ENCODE measurements around the gene TEX19. TPM values are rescaled to one million over a fixed set of nuclear protein-coding genes. Genes with fewer than 3 reads are reported as not detected.

The TEX19 gene
- total and polyA plus RNA-seq, 3 donors from 2014 or later = 21.9 to 37.8 (median 31.2) TPM

DNA sequence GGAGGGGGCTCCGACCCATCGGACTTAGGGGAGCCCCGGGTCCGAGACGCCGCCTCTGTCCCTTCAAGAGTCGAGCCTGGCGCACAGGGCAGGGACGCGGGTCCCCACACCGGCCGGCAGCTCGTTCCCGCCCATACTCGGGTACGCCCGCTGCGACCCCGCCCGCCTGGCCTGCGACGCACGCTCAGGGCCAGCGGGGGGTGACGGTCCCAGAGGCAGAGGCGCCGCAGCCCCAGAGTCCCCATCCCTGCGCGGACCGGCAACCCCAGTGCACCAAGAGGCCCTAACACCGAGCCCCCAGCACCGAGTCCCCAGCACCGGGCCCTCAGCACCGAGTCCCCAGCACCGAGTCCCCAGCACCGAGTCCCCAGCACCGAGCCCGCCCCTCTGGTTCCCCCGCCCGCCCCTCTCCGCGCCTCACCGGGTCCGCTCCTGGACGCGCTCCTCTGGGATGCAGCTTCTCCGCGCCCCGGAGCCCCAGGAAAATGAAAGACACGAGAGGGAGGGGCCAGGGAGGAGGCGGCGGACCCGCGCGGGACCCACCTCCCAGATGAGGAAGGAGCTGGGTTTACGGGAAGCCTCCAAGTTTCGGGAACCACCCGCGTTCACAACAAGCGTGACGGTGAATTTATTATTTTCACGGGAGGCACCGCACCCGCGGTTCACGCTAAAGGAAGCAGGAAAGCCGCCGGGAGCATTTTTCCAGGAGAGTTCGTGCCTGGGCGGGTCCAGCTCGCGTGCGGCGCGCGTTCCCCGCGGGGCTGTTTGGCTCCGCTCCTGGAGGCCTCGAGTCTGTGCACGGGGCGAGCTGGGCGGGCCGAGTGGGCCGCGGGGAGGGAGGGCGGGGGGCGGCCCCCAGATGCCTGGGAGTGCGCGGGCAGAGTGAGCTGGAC, 25.5 kb upstream of the TEX19 start, which contains the start of gene SECTM1:
Gene SECTM1, minus strand, starts transcription at position 488 of the 893 bp plus-strand sequence. CDS start 6,526 bp downstream, outside the sequence.
- Histone ChIP-seq H3K27me3 (no peaks in the 10 kb centered on the region), H3K27ac (peak within 1 kb of the TSS; percentile 41 to 78), H3K36me3 (ENCODE audit: low read depth, missing control alignments) (no peaks in the 10 kb centered on the region), H3K4me1 (peaks cover 27% of the 10 kb centered on the region), H3K4me3 (peak within 1 kb of the TSS; percentile 44 to 68), H3K9me3 (no peaks in the 10 kb centered on the region)
- no peak for TF ChIP-seq POLR2A (IDR thresholded peaks at IDR 0.05)
- TF ChIP-seq, protein P1, sequence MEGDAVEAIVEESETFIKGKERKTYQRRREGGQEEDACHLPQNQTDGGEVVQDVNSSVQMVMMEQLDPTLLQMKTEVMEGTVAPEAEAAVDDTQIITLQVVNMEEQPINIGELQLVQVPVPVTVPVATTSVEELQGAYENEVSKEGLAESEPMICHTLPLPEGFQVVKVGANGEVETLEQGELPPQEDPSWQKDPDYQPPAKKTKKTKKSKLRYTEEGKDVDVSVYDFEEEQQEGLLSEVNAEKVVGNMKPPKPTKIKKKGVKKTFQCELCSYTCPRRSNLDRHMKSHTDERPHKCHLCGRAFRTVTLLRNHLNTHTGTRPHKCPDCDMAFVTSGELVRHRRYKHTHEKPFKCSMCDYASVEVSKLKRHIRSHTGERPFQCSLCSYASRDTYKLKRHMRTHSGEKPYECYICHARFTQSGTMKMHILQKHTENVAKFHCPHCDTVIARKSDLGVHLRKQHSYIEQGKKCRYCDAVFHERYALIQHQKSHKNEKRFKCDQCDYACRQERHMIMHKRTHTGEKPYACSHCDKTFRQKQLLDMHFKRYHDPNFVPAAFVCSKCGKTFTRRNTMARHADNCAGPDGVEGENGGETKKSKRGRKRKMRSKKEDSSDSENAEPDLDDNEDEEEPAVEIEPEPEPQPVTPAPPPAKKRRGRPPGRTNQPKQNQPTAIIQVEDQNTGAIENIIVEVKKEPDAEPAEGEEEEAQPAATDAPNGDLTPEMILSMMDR (IDR thresholded peaks at IDR 0.05) = no peak
- intact Hi-C loops (cut with DNase I; ENCODE audit: low total_unique reads) = no loop called here
- 1% methylated on average over 55 to 75 of the region's 90 CpGs for WGBS, 2 donors
- DNase-seq = peak; percentile 71

DNA sequence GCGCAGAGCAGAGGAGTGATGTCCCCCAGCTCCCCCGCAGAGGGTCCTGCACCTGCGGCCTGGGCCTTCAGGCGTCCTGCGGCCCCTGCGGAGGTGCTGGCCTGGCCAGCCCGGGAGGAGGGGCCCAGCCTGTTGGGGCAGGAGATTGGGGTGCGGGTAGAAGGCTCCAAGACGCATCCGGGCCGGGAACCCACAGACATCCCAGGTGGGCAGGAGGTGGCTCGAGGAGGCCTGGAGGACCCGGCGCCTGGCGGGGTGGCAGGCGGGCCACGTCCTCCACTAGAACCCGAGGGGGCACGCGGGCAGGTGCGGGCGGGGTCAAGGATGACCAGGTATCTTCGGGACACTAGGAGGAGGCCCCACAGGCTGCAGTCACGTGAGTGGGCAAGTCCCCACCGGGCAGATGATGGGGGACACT, 24.8 kb upstream of the TEX19 start:
- Histone ChIP-seq H3K27ac (peak overlapping the region; percentile 41 to 78), H3K36me3 (ENCODE audit: low read depth, missing control alignments) (no peaks in the 10 kb centered on the region), H3K27me3 (no peaks in the 10 kb centered on the region), H3K4me3 (peak overlapping the region; percentile 44 to 68), H3K4me1 (peaks cover 27% of the 10 kb centered on the region), H3K9me3 (no peaks in the 10 kb centered on the region)
- intact Hi-C loops (cut with DNase I; ENCODE audit: low total_unique reads) = no loop called here
- DNase-seq = no peak
- TF ChIP-seq, protein P1 (IDR thresholded peaks at IDR 0.05) = no peak
- TF ChIP-seq POLR2A (IDR thresholded peaks at IDR 0.05) = no peak
- 58 to 67% methylated on average over 9 to 24 of the region's 25 CpGs for WGBS, 2 donors

DNA sequence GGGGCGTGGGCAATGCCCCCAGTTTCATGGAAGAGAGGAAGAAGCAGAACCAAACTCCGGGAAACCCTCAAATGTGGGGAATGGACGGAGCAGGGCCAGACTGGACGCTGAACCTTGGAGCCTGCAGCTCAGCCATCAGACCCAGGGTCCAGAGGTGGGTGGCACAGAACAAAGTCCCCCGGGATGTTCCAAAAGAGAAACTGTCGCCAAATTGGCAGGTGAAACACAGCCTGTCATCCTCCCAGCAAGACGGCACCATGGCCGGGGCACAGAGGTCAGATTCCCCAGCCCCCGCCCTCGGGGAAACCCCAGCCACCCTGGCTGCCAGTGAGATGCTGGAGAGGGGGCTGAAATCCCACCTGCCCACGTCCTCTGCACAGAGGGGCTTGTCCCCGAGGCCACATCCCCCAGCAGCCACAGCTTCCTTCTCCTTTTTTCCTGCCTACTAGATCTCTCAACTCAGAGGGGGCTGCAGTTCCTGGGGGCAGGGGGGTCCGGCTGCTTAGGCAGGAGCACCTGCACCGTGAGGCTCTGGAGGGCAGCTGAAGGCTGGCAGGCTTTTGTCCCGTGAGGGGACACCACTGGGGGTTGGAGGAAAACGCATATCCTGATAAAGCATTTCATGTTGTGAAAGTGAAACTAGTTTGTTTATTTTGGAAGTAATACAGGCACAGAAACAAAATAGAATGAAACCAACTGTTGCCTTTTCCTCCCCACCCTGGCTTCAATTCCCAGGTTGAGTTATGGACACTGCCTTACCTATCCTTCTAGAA, 24.2 kb upstream of the TEX19 start:
- no peak overlapping the region for H3K4me3 ChIP-seq
- no peaks in the 10 kb centered on the region for H3K27me3 ChIP-seq
- no peaks in the 10 kb centered on the region for H3K36me3 ChIP-seq (ENCODE audit: low read depth, missing control alignments)
- no peak for TF ChIP-seq POLR2A (IDR thresholded peaks at IDR 0.05)
- TF ChIP-seq, protein P1 (IDR thresholded peaks at IDR 0.05) = no peak
- no peaks in the 10 kb centered on the region for H3K9me3 ChIP-seq
- 40 to 50% methylated on average over 10 to 16 of the region's 16 CpGs for WGBS, 2 donors
- H3K4me1 ChIP-seq = peaks cover 27% of the 10 kb centered on the region
- intact Hi-C loops (cut with DNase I; ENCODE audit: low total_unique reads) = no loop called here
- peak overlapping the region; percentile 8 to 78 for H3K27ac ChIP-seq
- DNase-seq = no peak

DNA sequence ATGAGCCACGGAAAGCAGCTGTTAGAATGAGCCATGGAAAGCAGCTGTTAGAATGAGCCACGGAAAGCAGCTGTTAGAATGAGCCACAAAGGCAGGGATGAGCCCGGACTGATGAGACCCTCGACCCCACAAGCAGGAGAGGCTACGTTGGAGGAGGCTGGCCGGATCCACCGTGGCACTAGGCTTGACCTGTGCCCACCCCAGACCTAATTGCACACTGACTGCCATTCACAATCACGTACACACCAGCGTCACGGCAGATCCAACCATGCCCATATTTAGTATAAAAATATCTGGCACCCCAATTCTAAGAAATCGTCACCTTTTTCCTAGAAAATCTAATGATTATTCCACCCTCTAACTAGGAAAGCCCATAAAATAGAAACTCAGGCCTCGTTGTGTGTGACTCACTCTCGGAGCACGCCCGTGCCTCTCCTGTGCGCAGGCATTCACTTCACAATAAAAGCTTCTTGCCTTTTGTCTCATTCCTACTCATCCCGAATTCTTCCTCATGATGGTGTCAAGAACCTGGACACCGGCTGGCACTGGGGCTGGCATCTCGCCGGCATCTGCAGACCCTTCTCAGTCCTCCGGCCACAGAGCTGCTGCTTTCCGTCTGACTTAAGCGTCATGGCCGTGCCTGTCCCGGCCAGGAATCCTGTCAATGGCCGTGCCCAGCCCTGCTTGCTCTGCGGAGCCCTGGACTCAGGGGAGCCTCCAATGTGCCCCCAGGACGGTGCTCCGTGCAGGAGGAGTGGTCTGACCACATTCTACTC, 20.0 kb upstream of the TEX19 start:
- Histone ChIP-seq H3K4me1 (peaks cover 13% of the 10 kb centered on the region), H3K27me3 (no peaks in the 10 kb centered on the region), H3K9me3 (no peaks in the 10 kb centered on the region), H3K27ac (no peak overlapping the region), H3K36me3 (ENCODE audit: low read depth, missing control alignments) (no peaks in the 10 kb centered on the region), H3K4me3 (no peak overlapping the region)
- TF ChIP-seq POLR2A (IDR thresholded peaks at IDR 0.05) = no peak
- WGBS, 2 donors = 45 to 52% methylated on average over 23 to 29 of the region's 29 CpGs
- intact Hi-C loops (cut with DNase I; ENCODE audit: low total_unique reads) = no loop called here
- DNase-seq = peak; percentile 47
